ENCODE data around the gene EIF2A.

DNA sequence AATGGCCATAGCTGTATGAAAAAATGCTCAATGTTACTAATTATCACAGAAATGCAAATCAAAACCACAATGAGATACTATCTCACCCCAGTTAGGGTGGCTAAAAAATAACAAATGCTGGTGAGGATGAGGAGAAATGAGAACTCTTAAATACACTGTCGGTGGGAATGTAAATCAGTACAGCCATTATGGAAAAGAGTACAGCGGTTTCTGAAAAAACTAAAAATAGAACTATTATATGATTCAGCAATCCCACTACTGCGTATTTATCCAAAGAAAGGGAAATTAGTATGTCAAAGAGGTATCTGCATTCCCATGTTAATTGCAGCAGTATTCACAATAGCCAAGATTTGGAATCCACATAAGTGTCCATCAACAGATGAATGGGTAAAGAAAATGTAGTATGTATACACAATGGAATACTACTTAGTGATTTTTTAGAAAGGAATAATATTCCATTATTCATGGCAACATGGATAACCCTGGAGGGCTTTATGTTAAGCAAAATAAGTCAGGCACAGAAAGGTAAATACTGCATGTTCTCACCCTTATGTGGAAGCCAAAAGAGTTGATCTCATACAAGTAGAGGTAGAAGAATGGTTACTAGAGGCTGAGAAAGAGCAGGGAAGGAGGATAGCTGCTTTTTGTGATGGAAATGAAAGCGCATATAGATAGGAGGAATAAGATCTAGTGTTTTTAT is 35.3 kb upstream of the EIF2A start:
- TF ChIP-seq, protein P1, sequence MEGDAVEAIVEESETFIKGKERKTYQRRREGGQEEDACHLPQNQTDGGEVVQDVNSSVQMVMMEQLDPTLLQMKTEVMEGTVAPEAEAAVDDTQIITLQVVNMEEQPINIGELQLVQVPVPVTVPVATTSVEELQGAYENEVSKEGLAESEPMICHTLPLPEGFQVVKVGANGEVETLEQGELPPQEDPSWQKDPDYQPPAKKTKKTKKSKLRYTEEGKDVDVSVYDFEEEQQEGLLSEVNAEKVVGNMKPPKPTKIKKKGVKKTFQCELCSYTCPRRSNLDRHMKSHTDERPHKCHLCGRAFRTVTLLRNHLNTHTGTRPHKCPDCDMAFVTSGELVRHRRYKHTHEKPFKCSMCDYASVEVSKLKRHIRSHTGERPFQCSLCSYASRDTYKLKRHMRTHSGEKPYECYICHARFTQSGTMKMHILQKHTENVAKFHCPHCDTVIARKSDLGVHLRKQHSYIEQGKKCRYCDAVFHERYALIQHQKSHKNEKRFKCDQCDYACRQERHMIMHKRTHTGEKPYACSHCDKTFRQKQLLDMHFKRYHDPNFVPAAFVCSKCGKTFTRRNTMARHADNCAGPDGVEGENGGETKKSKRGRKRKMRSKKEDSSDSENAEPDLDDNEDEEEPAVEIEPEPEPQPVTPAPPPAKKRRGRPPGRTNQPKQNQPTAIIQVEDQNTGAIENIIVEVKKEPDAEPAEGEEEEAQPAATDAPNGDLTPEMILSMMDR (IDR thresholded peaks at IDR 0.05): no peak
- TF ChIP-seq POLR2A (IDR thresholded peaks at IDR 0.05): no peak
